HG03025 (cell line): ENCODE data around the gene JDP2.
A peak's percentile ranks its signal among the peaks of the same experiment; 100 is the strongest.

ENCODE experiments used
- ATAC-seq: cut with Tn5 transposase; IDR thresholded peaks from one replicate; pipeline ENCODE4 v1.9.1; 2021; ENCODE audit warnings: mild to moderate bottlenecking, moderate library complexity; ENCODE audit not compliant: unreplicated experiment, low FRiP score

The JDP2 gene

DNA sequence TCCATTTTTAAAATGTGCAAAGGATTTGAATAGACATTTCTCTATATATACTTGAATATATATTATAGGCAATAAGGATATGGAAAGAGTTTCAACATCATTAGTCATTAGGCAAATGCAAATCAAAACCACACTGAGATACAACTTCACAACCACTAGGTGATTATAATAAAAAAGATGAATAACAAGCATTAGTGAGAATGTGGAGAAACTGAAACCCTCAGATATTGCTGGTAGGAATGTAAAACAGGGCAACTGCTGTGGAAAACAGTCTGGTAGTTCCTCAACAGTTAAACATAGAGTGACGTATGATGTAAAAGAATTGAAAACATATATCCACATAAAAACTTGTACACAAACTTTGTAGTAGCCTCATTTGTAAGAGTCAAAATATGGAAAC, 82.7 kb downstream of the JDP2 start:
- no peak for ATAC-seq

DNA sequence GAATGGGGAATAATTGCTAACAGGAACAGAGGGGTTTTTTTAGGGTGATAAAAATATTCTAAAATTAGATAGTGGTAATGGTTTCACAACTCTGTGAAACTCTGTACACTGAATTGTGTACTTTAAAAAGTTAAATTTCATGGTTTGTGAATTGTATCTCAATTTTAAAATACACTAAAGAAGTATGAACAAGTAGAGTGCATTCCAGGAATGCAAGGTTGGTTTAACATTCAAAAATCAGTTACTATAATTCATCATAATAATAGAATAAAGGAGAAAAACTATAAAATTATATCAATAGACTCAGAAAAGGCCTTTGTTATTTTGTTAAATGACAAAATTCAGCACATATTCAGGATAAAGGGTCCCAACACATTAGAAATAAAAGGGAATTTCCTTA, 83.4 kb downstream of the JDP2 start:
- no peak for ATAC-seq

DNA sequence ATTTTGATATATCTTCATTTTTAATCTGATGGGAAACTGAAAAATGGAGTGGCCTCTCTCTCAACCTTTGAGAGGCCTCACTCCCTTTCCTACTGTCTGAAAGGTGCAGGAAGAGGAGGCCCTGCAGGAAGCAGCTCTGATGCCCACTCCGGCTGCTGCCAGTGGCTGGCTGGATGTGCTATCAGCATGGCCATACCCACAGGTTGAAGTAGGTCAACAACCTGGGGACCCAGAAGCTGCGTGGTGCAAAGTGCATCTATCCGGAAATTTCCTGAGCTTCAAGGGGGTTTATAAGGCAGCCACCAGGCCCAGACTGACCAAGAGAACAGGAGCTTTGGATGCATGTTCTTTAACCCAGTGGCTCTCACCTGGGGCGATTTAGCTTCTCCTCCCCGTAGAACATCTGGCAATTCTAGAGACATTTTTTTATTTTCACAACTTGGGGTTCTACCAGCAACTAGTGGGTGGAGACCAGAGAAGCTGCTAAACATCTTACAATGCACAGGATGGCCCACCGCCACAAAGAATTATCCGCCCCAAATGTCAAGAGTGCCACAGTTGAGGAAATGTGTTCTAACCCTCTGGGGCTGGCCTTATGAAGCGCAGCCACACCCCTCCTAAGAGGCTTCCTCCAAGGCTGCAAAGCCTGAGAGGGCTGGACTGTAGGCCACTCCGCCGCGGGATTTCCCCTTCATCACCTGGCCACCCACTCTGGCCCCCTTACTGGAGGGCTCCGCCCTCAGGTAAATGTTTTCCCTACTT, 86.3 kb downstream of the JDP2 start:
- ATAC-seq = peak; percentile 26

DNA sequence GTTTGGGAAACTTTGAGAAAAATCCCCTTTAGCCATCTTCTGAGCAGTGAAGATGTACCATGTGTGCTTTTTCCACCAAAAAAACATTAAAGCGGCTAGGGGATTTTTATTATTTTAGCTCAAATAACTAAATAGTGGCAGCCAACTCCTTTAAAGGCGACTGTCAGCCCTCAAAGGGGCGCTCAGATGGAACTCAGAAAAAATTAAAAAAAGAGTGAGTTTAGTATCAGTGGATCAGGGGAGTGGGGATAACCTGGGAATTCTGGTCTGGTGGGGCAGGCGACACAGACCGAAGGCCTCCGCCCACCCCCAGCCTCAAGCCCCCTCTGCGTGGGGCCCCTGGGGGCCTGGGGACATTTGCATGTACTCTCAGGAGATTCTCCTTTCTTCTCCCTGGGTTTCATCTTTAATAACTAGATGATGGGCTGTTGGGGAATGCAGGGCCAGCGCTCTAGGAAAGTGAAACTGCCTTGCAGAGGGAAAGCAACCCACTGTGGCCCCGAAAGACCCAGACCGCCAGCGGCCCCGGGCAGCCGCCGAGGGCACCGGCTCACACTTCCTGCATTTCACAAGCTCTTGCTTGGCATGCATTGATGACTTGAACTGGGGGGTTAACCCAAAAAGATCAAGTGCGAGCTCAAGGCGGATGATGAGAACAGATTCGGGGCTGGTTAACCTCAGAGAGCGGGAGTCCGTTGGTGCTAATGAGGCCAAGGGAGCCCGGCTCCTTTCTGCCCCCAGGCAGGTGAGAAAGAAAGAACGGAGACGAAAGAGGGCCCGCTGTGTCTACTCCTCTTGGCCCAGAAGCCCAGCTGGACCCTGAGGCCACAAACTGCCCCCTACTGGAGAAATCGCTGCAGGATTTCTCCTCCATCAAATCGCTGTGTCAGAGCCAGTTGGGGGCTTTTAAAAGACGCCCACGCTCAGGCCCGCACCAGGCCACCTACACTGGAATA, 87.1 kb downstream of the JDP2 start:
- ATAC-seq = peak; percentile 40

DNA sequence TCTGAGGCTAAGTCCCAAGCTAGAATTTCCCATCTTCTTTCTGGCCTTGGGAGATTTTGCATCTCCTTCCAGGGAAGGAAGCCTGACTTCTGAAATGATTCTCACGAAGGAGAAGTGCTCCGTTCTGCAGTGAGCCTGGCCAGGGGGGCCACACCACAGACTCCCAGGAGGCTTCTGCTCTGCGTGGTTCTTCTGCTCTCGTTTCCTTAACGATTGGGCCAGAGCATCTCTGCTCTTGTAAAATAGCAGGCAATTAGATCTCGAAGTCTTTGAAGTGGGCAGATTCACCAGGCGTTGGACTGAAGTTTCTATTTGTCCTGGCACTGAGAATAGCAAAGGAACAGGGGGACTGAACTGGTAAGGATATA, 87.8 kb downstream of the JDP2 start:
- no peak for ATAC-seq

DNA sequence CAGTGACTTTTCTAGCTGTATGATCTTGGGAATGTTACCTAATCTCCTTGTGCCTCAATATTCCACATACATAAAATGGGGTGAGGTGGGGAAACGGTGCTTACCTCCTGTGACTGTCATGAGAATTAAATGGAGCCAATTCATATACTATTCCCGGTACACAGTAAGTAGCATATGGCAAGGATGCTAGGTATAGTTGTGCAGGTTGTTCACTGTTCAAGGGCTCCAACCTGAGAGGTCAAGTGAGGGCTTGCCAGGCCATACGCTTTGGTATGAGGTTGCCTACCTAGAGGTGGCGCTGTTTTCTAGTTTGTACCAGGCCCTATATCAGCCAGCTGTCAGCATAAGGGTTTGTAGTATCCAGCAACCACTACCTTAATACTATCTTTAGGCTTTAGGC, 90.8 kb downstream of the JDP2 start:
- ATAC-seq = no peak

DNA sequence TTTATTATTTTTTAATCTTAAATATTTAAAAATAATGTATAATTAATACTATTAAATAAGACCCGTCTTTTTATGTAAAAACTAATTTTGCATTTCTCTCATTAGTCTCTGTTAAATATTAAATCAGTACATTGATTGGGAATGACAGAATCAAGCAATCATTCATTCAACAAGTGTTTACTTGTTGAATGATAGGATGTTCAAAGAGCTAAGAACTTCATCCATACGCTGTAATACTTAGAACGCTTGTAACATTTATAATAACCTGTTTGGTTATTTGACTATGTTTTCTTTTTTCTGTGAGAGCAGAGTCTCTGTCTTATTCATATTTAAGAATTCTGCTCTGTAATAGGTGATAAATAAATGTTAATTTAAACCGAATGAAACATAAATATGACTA, 91.6 kb downstream of the JDP2 start:
- no peak for ATAC-seq

DNA sequence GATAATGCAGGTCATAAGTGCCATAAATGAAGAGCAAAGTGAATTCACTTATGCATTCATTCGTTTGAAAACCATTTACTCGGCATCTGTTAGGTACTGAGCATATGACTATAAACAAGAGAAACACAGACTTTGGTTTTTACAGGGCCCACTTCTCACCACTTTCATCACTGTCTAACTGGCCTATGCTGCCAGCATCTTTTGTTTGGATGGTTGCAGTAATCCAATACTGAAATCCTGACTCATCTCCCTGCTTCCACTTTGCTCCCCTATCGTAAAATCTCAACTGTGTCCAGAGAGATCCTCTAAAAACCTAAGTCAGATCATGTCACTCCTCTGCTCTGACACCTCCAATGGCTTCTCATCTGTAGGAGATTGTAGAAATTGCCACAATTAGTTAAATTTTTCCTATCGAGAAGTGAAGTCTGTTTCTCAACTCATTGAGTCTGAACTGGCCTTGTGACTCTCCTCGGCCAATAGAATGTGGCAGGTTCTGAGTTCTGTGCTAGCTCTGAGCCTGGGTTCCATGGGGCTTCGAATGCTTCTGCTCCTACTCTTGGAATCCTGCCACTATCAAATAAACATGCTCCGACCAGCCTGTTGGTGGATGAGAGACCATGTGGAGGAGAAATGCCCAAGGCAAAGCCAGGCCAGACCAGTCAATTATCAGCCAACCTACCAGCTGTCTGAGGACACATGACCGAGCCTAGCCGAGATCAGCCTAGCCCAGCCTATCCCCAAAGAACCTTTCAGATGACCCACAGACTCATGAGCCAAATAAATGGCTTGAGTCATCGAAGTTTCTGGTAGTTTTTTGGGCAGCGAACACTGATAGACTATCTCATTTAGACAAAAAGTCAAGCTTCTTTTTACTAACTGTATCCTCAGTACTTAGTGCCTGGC, 92.3 kb downstream of the JDP2 start:
- ATAC-seq = no peak

DNA sequence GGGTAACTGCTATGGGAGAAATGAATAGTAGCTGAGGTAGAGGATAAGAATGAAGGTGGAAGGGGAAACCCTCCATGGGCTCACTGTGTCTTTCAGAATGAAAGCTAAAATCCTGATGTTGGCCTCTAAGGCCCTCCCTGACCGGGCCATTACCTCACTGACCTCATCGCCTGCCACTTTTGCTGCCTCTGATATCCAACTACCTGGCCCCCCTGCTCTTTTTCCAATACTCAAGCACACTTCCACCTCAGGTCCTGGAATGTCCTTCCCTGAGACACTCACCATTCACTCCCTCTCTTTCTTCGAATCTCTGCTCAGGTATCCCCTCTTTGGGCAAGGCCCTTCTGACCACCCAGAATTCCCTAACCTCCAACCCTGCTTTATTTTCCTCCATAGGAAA, 93.0 kb downstream of the JDP2 start:
- no peak for ATAC-seq

DNA sequence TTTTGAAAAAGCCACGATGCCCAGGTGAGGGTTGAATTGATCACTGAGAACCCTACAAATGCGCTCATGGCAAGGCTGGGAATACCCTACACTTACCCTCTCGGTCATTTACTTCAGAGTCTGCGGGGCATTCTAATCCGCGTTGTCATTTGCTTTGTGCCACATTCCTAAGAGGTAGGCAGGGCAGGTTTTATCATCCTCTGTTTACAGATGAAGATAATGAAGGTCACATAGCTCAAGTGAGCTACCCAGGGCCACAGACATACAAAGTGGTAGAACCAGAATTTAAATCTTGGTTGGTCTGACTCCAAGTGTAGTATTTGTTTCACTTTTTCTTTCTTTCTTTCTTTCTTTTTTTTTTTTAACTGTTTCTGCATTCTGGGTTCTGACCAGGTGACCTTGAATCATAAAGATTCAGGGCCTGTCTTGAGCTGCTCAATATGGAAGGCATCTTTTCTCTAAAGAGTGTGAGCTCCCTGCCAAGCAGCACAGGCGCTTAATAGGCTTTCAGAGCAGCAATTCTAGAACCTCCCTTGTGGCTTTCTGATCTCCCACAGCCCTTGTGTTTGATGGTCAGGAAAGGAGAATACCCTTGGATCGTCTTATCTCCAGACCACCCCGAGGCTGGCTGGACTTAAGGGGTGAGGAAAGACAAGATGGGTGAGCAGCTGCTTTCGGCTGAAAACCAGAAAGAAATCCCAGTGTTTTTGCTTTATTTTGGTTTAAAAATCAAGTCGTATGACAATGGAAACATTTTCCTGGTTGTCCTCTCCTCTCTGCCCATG, 93.8 kb downstream of the JDP2 start:
- ATAC-seq = peak; percentile 6

DNA sequence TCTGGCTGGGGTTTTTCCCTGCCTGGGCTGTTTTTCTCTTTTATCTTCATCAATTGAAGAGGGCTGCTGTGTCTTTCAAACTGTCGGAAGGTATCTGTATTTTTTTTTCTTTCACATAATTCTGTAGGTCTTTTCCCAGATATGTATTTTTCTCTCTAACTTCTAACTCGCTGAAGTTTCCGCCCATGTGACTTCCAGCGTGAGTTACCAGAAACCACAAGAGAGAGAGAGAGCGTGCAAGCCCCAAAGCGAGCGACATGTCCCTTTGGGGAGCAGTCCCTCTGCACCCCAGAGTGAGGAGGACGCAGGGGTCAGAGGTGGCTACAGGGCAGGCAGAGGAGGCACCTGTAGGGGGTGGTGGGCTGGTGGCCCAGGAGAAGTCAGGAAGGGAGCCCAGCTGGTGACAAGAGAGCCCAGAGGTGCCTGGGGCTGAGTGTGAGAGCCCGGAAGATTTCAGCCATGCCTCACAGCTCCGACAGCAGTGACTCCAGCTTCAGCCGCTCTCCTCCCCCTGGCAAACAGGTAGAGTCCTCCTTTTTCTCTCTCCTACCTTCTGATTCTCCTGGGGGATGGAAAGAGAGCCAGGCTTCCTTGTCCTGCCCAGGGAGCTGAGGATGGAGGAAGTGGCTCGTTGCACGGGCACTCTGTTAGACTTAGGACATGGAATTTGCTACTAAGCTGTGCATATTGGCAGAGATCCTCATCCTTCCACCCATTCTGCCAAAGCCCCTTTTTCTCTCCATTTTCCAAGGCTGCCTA, 94.6 kb downstream of the JDP2 start, which contains the start of gene BATF:
Gene BATF, plus strand, starts transcription at position 246 of the 759 bp plus-strand sequence. Its CDS starts 214 bp downstream, at position 460.
- ATAC-seq = peak; percentile 39

DNA sequence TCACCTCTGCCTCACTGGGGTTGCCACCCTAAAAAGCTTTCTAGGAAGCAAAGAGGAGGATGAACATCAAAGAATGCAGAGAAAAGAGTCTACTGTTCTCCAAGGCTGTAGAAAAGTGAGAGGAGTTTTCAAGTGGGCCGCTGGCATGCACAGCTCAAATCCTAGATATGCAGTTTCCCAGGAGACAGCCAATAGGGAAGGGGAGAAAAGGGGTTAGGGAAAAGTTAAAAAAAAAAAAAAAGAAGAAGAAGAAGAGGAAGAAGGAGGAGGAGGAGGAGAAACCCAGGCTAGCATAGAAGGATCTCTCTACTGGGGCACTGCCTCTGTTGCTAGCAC, 95.1 kb downstream of the JDP2 start:
- ATAC-seq = no peak
